OCI-LY1 (cell line): Measurements from ENCODE around the gene LPCAT2.

Source experiments
- H2AFZ ChIP-seq: fragments of 200-600 bp; sonication (generic), shearing (Covaris generic); 2 replicates; pipeline ENCODE4 v1.6.0; 2014; ENCODE audit warnings: antibody characterized with exemption, mild to moderate bottlenecking, low read length
- H3F3A ChIP-seq: fragments of 200-600 bp; sonication (generic), shearing (Covaris generic); 2 replicates; pipeline ENCODE4 v1.6.0; 2014; ENCODE audit warnings: mild to moderate bottlenecking, antibody characterized with exemption, low read length, moderate library complexity; ENCODE audit not compliant: insufficient read depth
- H3K27ac ChIP-seq: fragments of 200-600 bp; sonication (generic); 2 replicates; pipeline ENCODE4 v1.5.1; 2014; ENCODE audit warnings: low read length, mixed run types, mild to moderate bottlenecking, low read depth; ENCODE audit not compliant: poor library complexity, severe bottlenecking
- H3K27me3 ChIP-seq: fragments of 200-600 bp; sonication (generic); 2 replicates; pipeline ENCODE4 v1.6.0; 2014; ENCODE audit warnings: antibody characterized with exemption, mild to moderate bottlenecking, low read length, moderate library complexity; ENCODE audit not compliant: insufficient read depth
- H3K36me3 ChIP-seq: fragments of 200-600 bp; sonication (generic); 2 replicates; pipeline ENCODE4 v1.6.1; 2014; ENCODE audit warnings: mild to moderate bottlenecking, antibody characterized with exemption, low read length, moderate library complexity, mixed read lengths; ENCODE audit not compliant: insufficient read depth
- H3K4me1 ChIP-seq: fragments of 200-600 bp; sonication (generic); 2 replicates; pipeline ENCODE4 v1.5.1; 2014; ENCODE audit warnings: mild to moderate bottlenecking, low read length, moderate library complexity; ENCODE audit not compliant: insufficient read depth, severe bottlenecking
- H3K4me2 ChIP-seq: fragments of 200-600 bp; sonication (generic), shearing (Covaris generic); 2 replicates; pipeline ENCODE4 v1.6.1; 2014; ENCODE audit warnings: low read length
- H3K4me3 ChIP-seq: fragments of 200-600 bp; sonication (generic); 2 replicates; pipeline ENCODE4 v1.5.1; 2014; ENCODE audit warnings: low read length, low read depth, mild to moderate bottlenecking, mixed read lengths; ENCODE audit not compliant: poor library complexity, severe bottlenecking
- H3K79me2 ChIP-seq: fragments of 200-600 bp; shearing (Covaris generic); 2 replicates; pipeline ENCODE4 v1.6.1; 2016; ENCODE audit warnings: mixed run types, low read length, mixed read lengths; ENCODE audit not compliant: insufficient read depth
- H3K9ac ChIP-seq: fragments of 200-600 bp; sonication (generic), shearing (Covaris generic); 2 replicates; pipeline ENCODE4 v1.6.1; 2014; ENCODE audit warnings: mild to moderate bottlenecking, low read length, mixed read lengths
- H3K9me2 ChIP-seq: fragments of 200-600 bp; sonication (generic), shearing (Covaris generic); 2 replicates; pipeline ENCODE4 v1.6.1; 2014; ENCODE audit warnings: low read depth, mild to moderate bottlenecking, low read length, mixed read lengths
- H3K9me3 ChIP-seq: fragments of 200-600 bp; shearing (Covaris generic); 2 replicates; pipeline ENCODE4 v1.6.1; 2014; ENCODE audit warnings: low read length, mixed read lengths
- H4K20me1 ChIP-seq: fragments of 200-600 bp; sonication (generic), shearing (Covaris generic); 2 replicates; pipeline ENCODE4 v1.6.0; 2016; ENCODE audit warnings: mild to moderate bottlenecking, low read length; ENCODE audit not compliant: insufficient read depth
- CTCF ChIP-seq: fragments of 200-600 bp; sonication (generic), shearing (Covaris generic); IDR thresholded peaks from 2 replicates; pipeline ENCODE4 v1.5.1; 2017; ENCODE audit warnings: mild to moderate bottlenecking, antibody characterized with exemption, low read length, moderate library complexity, mixed read lengths
- EZH2 ChIP-seq: fragments of 200-600 bp; sonication (generic), shearing (Covaris generic); IDR thresholded peaks from 2 replicates; pipeline ENCODE4 v1.8.0; 2017; ENCODE audit warnings: borderline replicate concordance, mixed run types, mild to moderate bottlenecking, antibody characterized with exemption, low read length, moderate library complexity, mixed read lengths

The LPCAT2 gene

GRCh38 chr16:55539049-55539448, 30.2 kb downstream of the LPCAT2 start:
- no peaks in the 10 kb centered on the region for H3K9me3 ChIP-seq
- no peak overlapping the region for H3K27ac ChIP-seq
- no peak overlapping the region for H3K4me3 ChIP-seq
- H3K79me2 ChIP-seq: no peaks in the 10 kb centered on the region
- H3K4me2 ChIP-seq: no peak overlapping the region
- H3F3A ChIP-seq: no peaks in the 10 kb centered on the region
- no peak overlapping the region for H3K9ac ChIP-seq
- no peaks in the 10 kb centered on the region for H3K27me3 ChIP-seq
- no peaks in the 10 kb centered on the region for H3K9me2 ChIP-seq
- TF ChIP-seq EZH2 (no peak), CTCF (no peak)
- no peaks in the 10 kb centered on the region for H3K36me3 ChIP-seq
- no peaks in the 10 kb centered on the region for H4K20me1 ChIP-seq
- no peaks in the 10 kb centered on the region for H3K4me1 ChIP-seq
- H2AFZ ChIP-seq: no peak overlapping the region

DNA sequence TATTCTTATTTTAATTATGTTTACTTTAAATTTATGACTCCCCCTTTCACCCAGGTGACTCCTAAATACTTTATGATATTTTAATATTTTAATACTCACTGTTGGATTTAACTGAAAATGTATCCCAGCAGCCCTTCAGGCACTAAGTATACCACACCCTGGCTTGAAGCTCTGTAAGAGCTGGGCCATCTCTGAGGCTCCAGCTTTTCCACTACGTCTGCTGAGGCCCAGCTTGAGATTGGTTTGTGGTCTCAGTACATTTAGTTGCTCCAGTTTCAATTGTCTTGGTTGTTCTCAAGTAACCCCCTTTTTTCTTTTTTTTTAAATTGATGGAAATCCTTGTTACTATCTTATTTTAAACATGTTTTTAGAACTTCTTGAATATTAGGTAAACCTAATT, 30.6 kb downstream of the LPCAT2 start:
- Histone ChIP-seq H3K27me3 (no peaks in the 10 kb centered on the region), H2AFZ (no peak overlapping the region), H3F3A (no peaks in the 10 kb centered on the region), H3K9me2 (no peaks in the 10 kb centered on the region), H4K20me1 (no peaks in the 10 kb centered on the region), H3K4me1 (no peaks in the 10 kb centered on the region), H3K36me3 (no peaks in the 10 kb centered on the region), H3K4me3 (no peak overlapping the region), H3K9ac (no peak overlapping the region), H3K27ac (no peak overlapping the region), H3K79me2 (no peaks in the 10 kb centered on the region), H3K4me2 (no peak overlapping the region), H3K9me3 (no peaks in the 10 kb centered on the region)
- TF ChIP-seq EZH2 (no peak), CTCF (no peak)

DNA sequence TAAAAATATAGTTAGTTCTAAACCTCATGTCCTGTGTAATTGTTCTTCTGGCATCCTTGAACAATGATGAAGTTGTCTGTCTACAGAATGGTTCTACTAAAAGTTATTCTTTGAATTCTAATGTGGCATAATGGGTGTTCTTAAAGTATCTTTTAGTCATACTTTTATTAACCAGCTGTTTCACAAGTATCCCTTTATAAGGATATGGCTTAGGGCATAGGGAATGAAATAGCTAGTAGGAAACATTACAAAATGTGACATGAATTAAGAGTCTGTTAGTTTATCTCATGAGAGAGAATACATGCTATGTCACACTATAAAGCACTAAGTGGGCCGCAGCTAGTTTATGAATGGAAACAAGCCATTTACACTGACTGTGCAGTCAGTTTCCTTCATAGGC, 31.3 kb downstream of the LPCAT2 start:
- Histone ChIP-seq H3K4me1 (no peaks in the 10 kb centered on the region), H2AFZ (no peak overlapping the region), H3K79me2 (no peaks in the 10 kb centered on the region), H3K4me3 (no peak overlapping the region), H4K20me1 (no peaks in the 10 kb centered on the region), H3K9me3 (no peaks in the 10 kb centered on the region), H3K27ac (no peak overlapping the region), H3K9me2 (no peaks in the 10 kb centered on the region), H3F3A (no peaks in the 10 kb centered on the region), H3K36me3 (no peaks in the 10 kb centered on the region), H3K9ac (no peak overlapping the region), H3K4me2 (no peak overlapping the region), H3K27me3 (no peaks in the 10 kb centered on the region)
- no peak for TF ChIP-seq EZH2
- TF ChIP-seq CTCF: no peak
